A673 (cell line): ENCODE results near the gene ZNF550.

Experiments
- EZH2 ChIP-seq: fragments of 200-600 bp; sonication (generic); IDR thresholded peaks from 2 replicates; pipeline ENCODE4 v1.6.1; 2017; ENCODE audit warnings: borderline replicate concordance, low read depth, mild to moderate bottlenecking, mixed read lengths, antibody characterized with exemption, low read length; ENCODE audit not compliant: poor library complexity, severe bottlenecking
- TF ChIP-seq, protein P1 (sequence below): fragments of 300-800, 200-600 bp; sonication (generic); conservative IDR thresholded peaks from 2 replicates; pipeline ENCODE4 v1.5.1; 2017; ENCODE audit warnings: low read depth, mild to moderate bottlenecking, antibody characterized with exemption, low read length, moderate library complexity, mixed read lengths

DNA sequence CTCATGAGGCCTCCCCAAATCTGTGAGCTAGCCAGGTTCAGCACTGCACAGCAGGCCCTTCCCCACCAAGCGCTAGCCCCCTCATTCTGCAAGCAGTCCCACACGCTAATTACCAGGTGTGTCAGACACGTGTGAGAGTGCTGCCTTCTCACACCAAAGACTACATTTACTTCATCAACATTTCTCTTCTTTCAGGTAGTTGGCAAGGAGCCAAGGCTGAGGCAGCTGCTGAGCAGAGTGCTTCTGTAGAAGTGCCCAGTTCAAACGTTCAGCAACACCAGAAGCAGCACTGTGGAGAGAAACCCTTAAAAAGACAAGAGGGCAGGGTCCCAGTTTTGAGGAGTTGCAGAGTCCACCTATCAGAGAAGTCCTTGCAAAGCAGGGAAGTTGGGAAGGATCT lies 53.5 kb downstream of the ZNF550 start:
- TF ChIP-seq, protein P1, sequence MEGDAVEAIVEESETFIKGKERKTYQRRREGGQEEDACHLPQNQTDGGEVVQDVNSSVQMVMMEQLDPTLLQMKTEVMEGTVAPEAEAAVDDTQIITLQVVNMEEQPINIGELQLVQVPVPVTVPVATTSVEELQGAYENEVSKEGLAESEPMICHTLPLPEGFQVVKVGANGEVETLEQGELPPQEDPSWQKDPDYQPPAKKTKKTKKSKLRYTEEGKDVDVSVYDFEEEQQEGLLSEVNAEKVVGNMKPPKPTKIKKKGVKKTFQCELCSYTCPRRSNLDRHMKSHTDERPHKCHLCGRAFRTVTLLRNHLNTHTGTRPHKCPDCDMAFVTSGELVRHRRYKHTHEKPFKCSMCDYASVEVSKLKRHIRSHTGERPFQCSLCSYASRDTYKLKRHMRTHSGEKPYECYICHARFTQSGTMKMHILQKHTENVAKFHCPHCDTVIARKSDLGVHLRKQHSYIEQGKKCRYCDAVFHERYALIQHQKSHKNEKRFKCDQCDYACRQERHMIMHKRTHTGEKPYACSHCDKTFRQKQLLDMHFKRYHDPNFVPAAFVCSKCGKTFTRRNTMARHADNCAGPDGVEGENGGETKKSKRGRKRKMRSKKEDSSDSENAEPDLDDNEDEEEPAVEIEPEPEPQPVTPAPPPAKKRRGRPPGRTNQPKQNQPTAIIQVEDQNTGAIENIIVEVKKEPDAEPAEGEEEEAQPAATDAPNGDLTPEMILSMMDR: no peak
- no peak for TF ChIP-seq EZH2
